ACC112 (cell line): ENCODE data around the gene PWWP2A.
A peak's percentile ranks its signal among the peaks of the same experiment; 100 is the strongest.
"Not testable (repeated sequence)": the region's sequence is repeated elsewhere in the genome, so short reads cannot be mapped to it uniquely, and the experiment has no call there.

ENCODE experiments used
- H2AFZ ChIP-seq: fragments of 200-600 bp; sonication (generic); one replicate; pipeline ENCODE4 v1.6.0; 2017; ENCODE audit warnings: antibody characterized with exemption, low read length; ENCODE audit not compliant: unreplicated experiment
- H3K27ac ChIP-seq: fragments of 200-600 bp; sonication (generic); 2 replicates; pipeline ENCODE4 v1.5.1; 2014; ENCODE audit warnings: low read depth, mild to moderate bottlenecking, antibody characterized with exemption, low read length, moderate library complexity
- H3K27me3 ChIP-seq: fragments of 200-600 bp; sonication (generic); 2 replicates; pipeline ENCODE4 v1.6.1; 2014; ENCODE audit warnings: mild to moderate bottlenecking, antibody characterized with exemption, low read length, moderate library complexity, mixed read lengths; ENCODE audit not compliant: insufficient read depth
- H3K36me3 ChIP-seq: fragments of 200-600 bp; sonication (generic); 2 replicates; pipeline ENCODE4 v1.6.1; 2016; ENCODE audit warnings: mild to moderate bottlenecking, antibody characterized with exemption, low read length, moderate library complexity, mixed read lengths; ENCODE audit not compliant: insufficient read depth
- H3K4me1 ChIP-seq: fragments of 200-600 bp; sonication (generic); one replicate; pipeline ENCODE4 v1.6.1; 2016; ENCODE audit warnings: low read length, mixed read lengths; ENCODE audit not compliant: insufficient read depth, unreplicated experiment, control insufficient read depth
- H3K4me3 ChIP-seq: fragments of 200-600 bp; sonication (generic); 2 replicates; pipeline ENCODE4 v1.5.1; 2014; ENCODE audit warnings: mild to moderate bottlenecking, low read depth, low read length
- H3K79me2 ChIP-seq: fragments of 200-600 bp; sonication (generic); one replicate; pipeline ENCODE4 v1.6.0; 2016; ENCODE audit warnings: low read length; ENCODE audit not compliant: control insufficient read depth, unreplicated experiment, insufficient read depth

Gene PWWP2A

GRCh38 chr5:160119142-160119904 lies at the start of gene PWWP2A:
Gene PWWP2A (minus strand): TSS chr5:160119450. CDS start chr5:160119388, 62 bp downstream.
- H3K27ac ChIP-seq: peak within 1 kb of the TSS; percentile 58

GRCh38 chr5:160167624-160168165 lies 48.4 kb upstream of the PWWP2A start:
- H3K4me3 ChIP-seq: no peak overlapping the region
- H3K27me3 ChIP-seq: no peaks in the 10 kb centered on the region
- peak overlapping the region; percentile 95; the same call in 1 of the 2 replicates for H3K27ac ChIP-seq
- H3K36me3 ChIP-seq: no peaks in the 10 kb centered on the region
- H3K4me1 ChIP-seq: peaks cover 54% of the 10 kb centered on the region
- no peaks in the 10 kb centered on the region for H3K79me2 ChIP-seq
- no peak overlapping the region for H2AFZ ChIP-seq

More at GRCh38 chr5:160119142-160119904, at the start of gene PWWP2A:
- Histone ChIP-seq H3K4me1 (peaks cover 4% of the 10 kb centered on the region), H3K36me3 (no peaks in the 10 kb centered on the region), H3K4me3 (peak within 1 kb of the TSS; percentile 94), H3K79me2 (peaks cover 23% of the 10 kb centered on the region), H2AFZ (peak within 1 kb of the TSS; percentile 73), H3K27me3 (no peaks in the 10 kb centered on the region)

GRCh38 chr5:160166973-160167623 lies 47.8 kb upstream of the PWWP2A start:
- Histone ChIP-seq H3K27me3 (no peaks in the 10 kb centered on the region), H3K4me1 (peaks cover 52% of the 10 kb centered on the region), H3K79me2 (no peaks in the 10 kb centered on the region), H3K4me3 (no peak overlapping the region), H3K36me3 (no peaks in the 10 kb centered on the region), H3K27ac (peak overlapping the region; percentile 95), H2AFZ (peak overlapping the region; percentile 2)

- Histone ChIP-seq H2AFZ (peak overlapping the region; percentile 2), H3K27ac (peak overlapping the region; percentile 95), H3K4me1 (peaks cover 47% of the 10 kb centered on the region)
These were observed 47.1 kb upstream of the PWWP2A start for GRCh38 chr5:160166069-160166972.

GRCh38 chr5:160165137-160166068 lies 46.2 kb upstream of the PWWP2A start:
- Histone ChIP-seq H3K27ac (peak overlapping the region; percentile 95), H2AFZ (peak overlapping the region; percentile 78), H3K36me3 (no peaks in the 10 kb centered on the region), H3K27me3 (no peaks in the 10 kb centered on the region), H3K4me1 (peaks cover 47% of the 10 kb centered on the region), H3K79me2 (no peaks in the 10 kb centered on the region), H3K4me3 (peak overlapping the region; percentile 49)

More at GRCh38 chr5:160166069-160166972, 47.1 kb upstream of the PWWP2A start:
- no peaks in the 10 kb centered on the region for H3K27me3 ChIP-seq
- H3K4me3 ChIP-seq: peak overlapping the region; percentile 6
- no peaks in the 10 kb centered on the region for H3K36me3 ChIP-seq
- no peaks in the 10 kb centered on the region for H3K79me2 ChIP-seq

GRCh38 chr5:160162910-160163309 lies 43.7 kb upstream of the PWWP2A start:
- peaks cover 30% of the 10 kb centered on the region for H3K4me1 ChIP-seq
- H3K79me2 ChIP-seq: no peaks in the 10 kb centered on the region
- no peak overlapping the region for H2AFZ ChIP-seq
- no peak overlapping the region for H3K4me3 ChIP-seq
- H3K27ac ChIP-seq: no peak overlapping the region
- H3K27me3 ChIP-seq: no peaks in the 10 kb centered on the region
- H3K36me3 ChIP-seq: no peaks in the 10 kb centered on the region

GRCh38 chr5:160161626-160162025 lies 42.4 kb upstream of the PWWP2A start:
- H3K27ac ChIP-seq: no peak overlapping the region
- H3K4me1 ChIP-seq: peaks cover 21% of the 10 kb centered on the region
- no peak overlapping the region for H3K4me3 ChIP-seq
- no peak overlapping the region for H2AFZ ChIP-seq
- no peaks in the 10 kb centered on the region for H3K36me3 ChIP-seq
- no peaks in the 10 kb centered on the region for H3K79me2 ChIP-seq
- H3K27me3 ChIP-seq: no peaks in the 10 kb centered on the region

- H3K4me3 ChIP-seq, H3K36me3 ChIP-seq, H3K27ac ChIP-seq, H3K79me2 ChIP-seq, H3K27me3 ChIP-seq: not testable (repeated sequence)
- peaks cover 13% of the 10 kb centered on the region for H3K4me1 ChIP-seq
- H2AFZ ChIP-seq: peak overlapping the region; percentile 79
These were observed 41.6 kb upstream of the PWWP2A start for GRCh38 chr5:160160875-160161274.

- peaks cover 11% of the 10 kb centered on the region for H3K4me1 ChIP-seq
- no peaks in the 10 kb centered on the region for H3K27me3 ChIP-seq
- H3K4me3 ChIP-seq: no peak overlapping the region
- H3K36me3 ChIP-seq: no peaks in the 10 kb centered on the region
- H3K27ac ChIP-seq: no peak overlapping the region
- H3K79me2 ChIP-seq: no peaks in the 10 kb centered on the region
- peak overlapping the region; percentile 79 for H2AFZ ChIP-seq
These were observed 40.9 kb upstream of the PWWP2A start for GRCh38 chr5:160159991-160160792.
